ENCODE measurements around the gene ACTL6B. TPM values are rescaled to one million over a fixed set of nuclear protein-coding genes. Genes with fewer than 3 reads are reported as not detected.

Gene ACTL6B
- total RNA-seq, 2 donors from 2014 or later, result not detected

DNA sequence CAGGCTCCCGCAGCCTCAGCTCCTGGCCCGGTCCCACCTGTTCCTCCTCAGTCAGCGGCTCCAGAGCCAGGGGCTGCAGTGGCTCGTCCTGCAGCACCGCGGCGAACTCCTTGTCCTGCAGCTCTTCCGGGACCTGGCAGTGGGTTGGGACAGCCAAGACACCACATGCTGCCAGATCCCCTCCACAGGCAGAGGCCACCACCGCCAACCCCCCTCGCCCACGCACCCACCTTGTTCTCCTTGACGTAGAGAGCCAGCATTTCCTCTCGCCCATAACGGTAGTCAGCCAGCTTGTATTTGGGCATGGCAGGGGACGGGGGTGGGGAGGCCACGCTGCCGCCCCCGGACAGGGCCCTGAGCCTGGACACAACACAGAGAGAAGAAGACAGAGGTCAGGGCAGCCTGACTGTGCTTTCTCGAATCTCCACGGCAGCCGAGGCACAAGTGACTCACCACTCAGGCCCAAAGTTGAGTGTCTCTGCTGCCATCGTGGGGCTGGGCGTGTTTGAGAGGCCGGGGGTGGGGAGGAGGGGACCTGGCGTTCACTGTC lies 31.6 kb upstream of the ACTL6B start:
- TF ChIP-seq, protein P1, sequence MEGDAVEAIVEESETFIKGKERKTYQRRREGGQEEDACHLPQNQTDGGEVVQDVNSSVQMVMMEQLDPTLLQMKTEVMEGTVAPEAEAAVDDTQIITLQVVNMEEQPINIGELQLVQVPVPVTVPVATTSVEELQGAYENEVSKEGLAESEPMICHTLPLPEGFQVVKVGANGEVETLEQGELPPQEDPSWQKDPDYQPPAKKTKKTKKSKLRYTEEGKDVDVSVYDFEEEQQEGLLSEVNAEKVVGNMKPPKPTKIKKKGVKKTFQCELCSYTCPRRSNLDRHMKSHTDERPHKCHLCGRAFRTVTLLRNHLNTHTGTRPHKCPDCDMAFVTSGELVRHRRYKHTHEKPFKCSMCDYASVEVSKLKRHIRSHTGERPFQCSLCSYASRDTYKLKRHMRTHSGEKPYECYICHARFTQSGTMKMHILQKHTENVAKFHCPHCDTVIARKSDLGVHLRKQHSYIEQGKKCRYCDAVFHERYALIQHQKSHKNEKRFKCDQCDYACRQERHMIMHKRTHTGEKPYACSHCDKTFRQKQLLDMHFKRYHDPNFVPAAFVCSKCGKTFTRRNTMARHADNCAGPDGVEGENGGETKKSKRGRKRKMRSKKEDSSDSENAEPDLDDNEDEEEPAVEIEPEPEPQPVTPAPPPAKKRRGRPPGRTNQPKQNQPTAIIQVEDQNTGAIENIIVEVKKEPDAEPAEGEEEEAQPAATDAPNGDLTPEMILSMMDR (IDR thresholded peaks at IDR 0.05), result no peak
- peaks cover 60% of the 10 kb centered on the region for H3K36me3 ChIP-seq
- peak overlapping the region in 1 of 2 donors; percentile 6 for H3K27ac ChIP-seq
- H3K4me3 ChIP-seq, result no peak overlapping the region
- peaks cover 0 to 56% of the 10 kb centered on the region in 2 donors for H3K4me1 ChIP-seq
- DNase-seq (ENCODE audit: low spot score), result no peak
- H3K9me3 ChIP-seq, result no peaks in the 10 kb centered on the region
- H3K27me3 ChIP-seq, result no peaks in the 10 kb centered on the region

DNA sequence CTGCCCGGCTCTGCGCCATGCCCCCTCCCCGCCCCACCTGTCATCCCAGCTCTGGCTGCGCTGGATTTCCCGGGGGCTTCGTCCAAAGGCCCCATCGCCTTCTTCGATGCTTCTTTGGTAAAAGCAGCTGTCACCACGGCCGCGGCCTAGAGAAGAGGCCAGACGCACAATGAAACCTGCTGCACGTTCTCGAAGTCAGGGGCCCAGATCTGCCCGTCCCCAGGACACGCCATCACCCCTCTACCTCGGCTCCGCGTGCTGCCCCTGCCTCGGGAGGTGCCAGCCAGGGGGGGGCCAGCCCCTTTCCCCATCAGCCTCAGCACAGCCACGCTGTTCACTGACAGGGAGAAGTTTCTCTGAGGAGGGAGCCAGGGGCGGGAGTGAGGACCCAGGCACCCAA lies 31.0 kb upstream of the ACTL6B start:
- TF ChIP-seq, protein P1 (IDR thresholded peaks at IDR 0.05), result no peak
- Histone ChIP-seq H3K4me3 (no peak overlapping the region), H3K27ac (no peak overlapping the region), H3K36me3 (peaks cover 66% of the 10 kb centered on the region), H3K4me1 (peaks cover 0 to 50% of the 10 kb centered on the region in 2 donors), H3K27me3 (no peaks in the 10 kb centered on the region), H3K9me3 (no peaks in the 10 kb centered on the region)
- DNase-seq (ENCODE audit: low spot score), result no peak

DNA sequence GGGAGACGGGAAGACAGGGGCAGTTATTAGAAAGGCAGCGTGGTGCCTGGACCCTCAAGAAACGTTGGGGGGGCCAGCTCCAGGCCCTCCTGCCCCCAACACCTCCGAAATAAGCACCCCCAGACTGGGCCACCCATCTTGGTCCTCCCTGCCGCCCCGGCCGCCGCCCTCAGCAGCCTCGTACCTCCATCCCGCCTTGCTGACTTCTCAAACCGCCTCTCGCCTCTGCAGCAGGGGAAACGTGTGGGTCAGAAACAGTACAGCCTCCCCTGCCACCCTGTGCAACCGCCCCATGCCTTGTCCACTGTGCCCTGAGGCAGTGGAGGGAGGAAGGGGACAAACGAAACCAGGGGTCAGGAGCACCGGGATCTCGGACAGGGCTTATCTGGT lies 30.6 kb upstream of the ACTL6B start:
- Histone ChIP-seq H3K27me3 (no peaks in the 10 kb centered on the region), H3K4me3 (no peak overlapping the region), H3K27ac (no peak overlapping the region), H3K4me1 (peaks cover 0 to 45% of the 10 kb centered on the region in 2 donors), H3K36me3 (peaks cover 70% of the 10 kb centered on the region), H3K9me3 (no peaks in the 10 kb centered on the region)
- no peak for DNase-seq (ENCODE audit: low spot score)
- TF ChIP-seq, protein P1 (IDR thresholded peaks at IDR 0.05), result no peak

GRCh38 chr7:100686201-100686821 lies 30.1 kb upstream of the ACTL6B start:
- Histone ChIP-seq H3K27ac (no peak overlapping the region), H3K27me3 (no peaks in the 10 kb centered on the region), H3K4me1 (peaks cover 0 to 40% of the 10 kb centered on the region in 2 donors), H3K9me3 (no peaks in the 10 kb centered on the region), H3K36me3 (peaks cover 75% of the 10 kb centered on the region), H3K4me3 (no peak overlapping the region)
- TF ChIP-seq, protein P1 (IDR thresholded peaks at IDR 0.05), result no peak
- no peak for DNase-seq (ENCODE audit: low spot score)

- TF ChIP-seq, protein P1 (IDR thresholded peaks at IDR 0.05), result no peak
- no peak overlapping the region for H3K4me3 ChIP-seq
- H3K9me3 ChIP-seq, result no peaks in the 10 kb centered on the region
- H3K27me3 ChIP-seq, result no peaks in the 10 kb centered on the region
- H3K36me3 ChIP-seq, result peaks cover 81% of the 10 kb centered on the region
- peaks cover 0 to 34% of the 10 kb centered on the region in 2 donors for H3K4me1 ChIP-seq
- no peak overlapping the region for H3K27ac ChIP-seq
- no peak for DNase-seq (ENCODE audit: low spot score)
Measured at GRCh38 chr7:100685631-100686145, 29.4 kb upstream of the ACTL6B start.
